ENCODE measurements around the gene TP53BP2. TPM values are rescaled to one million over a fixed set of nuclear protein-coding genes. Genes with fewer than 3 reads are reported as not detected.

TP53BP2 gene
- polyA plus RNA-seq, 1 donor from 2014 or later = 25.2 TPM

GRCh38 chr1:223759273-223759672 is 86.5 kb downstream of the TP53BP2 start:
- Histone ChIP-seq H3K27me3 (ENCODE audit: insufficient read depth, low read depth, low read length) (no peaks in the 10 kb centered on the region), H2AFZ (ENCODE audit: low read depth, low read length) (no peak overlapping the region), H3K4me3 (ENCODE audit: low read length) (no peak overlapping the region), H3F3A (ENCODE audit: insufficient read depth, low read length, poor library complexity, severe bottlenecking) (no peaks in the 10 kb centered on the region), H3K79me2 (replicated peaks; ENCODE audit: insufficient read depth, low read length) (no peaks in the 10 kb centered on the region), H3K4me2 (ENCODE audit: low read length) (no peak overlapping the region), H3K36me3 (ENCODE audit: insufficient read depth, low read length) (no peaks in the 10 kb centered on the region), H3K9me2 (ENCODE audit: insufficient read depth, low read length) (no peaks in the 10 kb centered on the region), H3K27ac (ENCODE audit: low read length) (no peak overlapping the region), H3K9ac (ENCODE audit: low read length) (no peak overlapping the region), H3K9me3 (ENCODE audit: low read length) (no peaks in the 10 kb centered on the region), H4K20me1 (ENCODE audit: insufficient read depth) (no peaks in the 10 kb centered on the region)
- TF ChIP-seq RAD21 (conservative IDR thresholded peaks at IDR 0.05) = no peak
- TF ChIP-seq EZH2 (IDR thresholded peaks at IDR 0.05; ENCODE audit: borderline replicate concordance, insufficient read depth, low read length, poor library complexity, severe bottlenecking) = no peak
- TF ChIP-seq EP300 (conservative IDR thresholded peaks at IDR 0.05; ENCODE audit: poor library complexity, severe bottlenecking) = no peak
- no peak for TF ChIP-seq TAF1 (IDR thresholded peaks at IDR 0.05; ENCODE audit: low read depth)
- no peak for TF ChIP-seq POLR2AphosphoS5 (IDR thresholded peaks at IDR 0.05)
- TF ChIP-seq CTCF (IDR thresholded peaks at IDR 0.05; ENCODE audit: poor library complexity, severe bottlenecking) = no peak
- no peak for TF ChIP-seq SMC3 (conservative IDR thresholded peaks at IDR 0.05; ENCODE audit: poor library complexity)
- TF ChIP-seq, protein P1, sequence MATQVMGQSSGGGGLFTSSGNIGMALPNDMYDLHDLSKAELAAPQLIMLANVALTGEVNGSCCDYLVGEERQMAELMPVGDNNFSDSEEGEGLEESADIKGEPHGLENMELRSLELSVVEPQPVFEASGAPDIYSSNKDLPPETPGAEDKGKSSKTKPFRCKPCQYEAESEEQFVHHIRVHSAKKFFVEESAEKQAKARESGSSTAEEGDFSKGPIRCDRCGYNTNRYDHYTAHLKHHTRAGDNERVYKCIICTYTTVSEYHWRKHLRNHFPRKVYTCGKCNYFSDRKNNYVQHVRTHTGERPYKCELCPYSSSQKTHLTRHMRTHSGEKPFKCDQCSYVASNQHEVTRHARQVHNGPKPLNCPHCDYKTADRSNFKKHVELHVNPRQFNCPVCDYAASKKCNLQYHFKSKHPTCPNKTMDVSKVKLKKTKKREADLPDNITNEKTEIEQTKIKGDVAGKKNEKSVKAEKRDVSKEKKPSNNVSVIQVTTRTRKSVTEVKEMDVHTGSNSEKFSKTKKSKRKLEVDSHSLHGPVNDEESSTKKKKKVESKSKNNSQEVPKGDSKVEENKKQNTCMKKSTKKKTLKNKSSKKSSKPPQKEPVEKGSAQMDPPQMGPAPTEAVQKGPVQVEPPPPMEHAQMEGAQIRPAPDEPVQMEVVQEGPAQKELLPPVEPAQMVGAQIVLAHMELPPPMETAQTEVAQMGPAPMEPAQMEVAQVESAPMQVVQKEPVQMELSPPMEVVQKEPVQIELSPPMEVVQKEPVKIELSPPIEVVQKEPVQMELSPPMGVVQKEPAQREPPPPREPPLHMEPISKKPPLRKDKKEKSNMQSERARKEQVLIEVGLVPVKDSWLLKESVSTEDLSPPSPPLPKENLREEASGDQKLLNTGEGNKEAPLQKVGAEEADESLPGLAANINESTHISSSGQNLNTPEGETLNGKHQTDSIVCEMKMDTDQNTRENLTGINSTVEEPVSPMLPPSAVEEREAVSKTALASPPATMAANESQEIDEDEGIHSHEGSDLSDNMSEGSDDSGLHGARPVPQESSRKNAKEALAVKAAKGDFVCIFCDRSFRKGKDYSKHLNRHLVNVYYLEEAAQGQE (IDR thresholded peaks at IDR 0.05; ENCODE audit: borderline replicate concordance) = no peak

- Histone ChIP-seq H3K9me2 (ENCODE audit: insufficient read depth, low read length) (no peaks in the 10 kb centered on the region), H3K79me2 (replicated peaks; ENCODE audit: insufficient read depth, low read length) (no peaks in the 10 kb centered on the region), H3K27ac (ENCODE audit: low read length) (no peak overlapping the region), H3K27me3 (ENCODE audit: insufficient read depth, low read depth, low read length) (no peaks in the 10 kb centered on the region), H4K20me1 (ENCODE audit: insufficient read depth) (no peaks in the 10 kb centered on the region), H3K9me3 (ENCODE audit: low read length) (no peaks in the 10 kb centered on the region), H2AFZ (ENCODE audit: low read depth, low read length) (no peak overlapping the region), H3K9ac (ENCODE audit: low read length) (no peak overlapping the region), H3K36me3 (ENCODE audit: insufficient read depth, low read length) (no peaks in the 10 kb centered on the region), H3K4me3 (ENCODE audit: low read length) (no peak overlapping the region), H3F3A (ENCODE audit: insufficient read depth, low read length, poor library complexity, severe bottlenecking) (no peaks in the 10 kb centered on the region), H3K4me2 (ENCODE audit: low read length) (no peak overlapping the region)
- TF ChIP-seq EZH2 (IDR thresholded peaks at IDR 0.05; ENCODE audit: borderline replicate concordance, insufficient read depth, low read length, poor library complexity, severe bottlenecking) (no peak), MXI1 (conservative IDR thresholded peaks at IDR 0.05; ENCODE audit: poor library complexity, severe bottlenecking) (no peak), EP300 (conservative IDR thresholded peaks at IDR 0.05; ENCODE audit: poor library complexity, severe bottlenecking) (no peak), TAF1 (IDR thresholded peaks at IDR 0.05; ENCODE audit: low read depth) (no peak), RAD21 (conservative IDR thresholded peaks at IDR 0.05) (no peak), SMC3 (conservative IDR thresholded peaks at IDR 0.05; ENCODE audit: poor library complexity) (no peak), CTCF (IDR thresholded peaks at IDR 0.05; ENCODE audit: poor library complexity, severe bottlenecking) (no peak), POLR2AphosphoS5 (IDR thresholded peaks at IDR 0.05) (no peak)
- TF ChIP-seq, protein P1 (IDR thresholded peaks at IDR 0.05; ENCODE audit: borderline replicate concordance) = no peak
Observed at GRCh38 chr1:223758734-223759133, 87.0 kb downstream of the TP53BP2 start.

Data from neural cell (in vitro differentiated cells).